ENCODE data around the gene EMID1.
A peak's percentile ranks its signal among the peaks of the same experiment; 100 is the strongest.

The EMID1 gene

DNA sequence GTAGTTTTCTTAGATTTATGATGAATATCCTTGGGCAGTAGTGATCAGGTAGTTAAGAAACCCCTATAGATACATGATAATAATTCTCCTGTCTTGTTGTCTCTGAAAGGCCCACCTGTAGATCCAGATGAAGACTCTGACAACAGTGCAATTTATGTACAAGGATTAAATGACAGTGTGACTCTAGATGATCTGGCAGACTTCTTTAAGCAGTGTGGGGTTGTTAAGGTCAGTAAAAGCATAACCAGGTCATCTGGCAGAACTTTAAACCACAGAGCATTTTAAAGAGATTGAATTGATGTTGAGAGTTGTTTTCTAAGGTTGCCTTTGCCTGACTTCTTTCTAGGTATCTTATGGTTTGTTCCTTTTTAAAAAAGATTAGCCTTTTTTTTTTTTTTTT is 86.7 kb downstream of the EMID1 start:
- no peak for DNase-seq (ENCODE audit: low spot score)

GRCh38 chr22:29298641-29299040 is 92.9 kb downstream of the EMID1 start:
- DNase-seq (ENCODE audit: low spot score) = no peak

DNA sequence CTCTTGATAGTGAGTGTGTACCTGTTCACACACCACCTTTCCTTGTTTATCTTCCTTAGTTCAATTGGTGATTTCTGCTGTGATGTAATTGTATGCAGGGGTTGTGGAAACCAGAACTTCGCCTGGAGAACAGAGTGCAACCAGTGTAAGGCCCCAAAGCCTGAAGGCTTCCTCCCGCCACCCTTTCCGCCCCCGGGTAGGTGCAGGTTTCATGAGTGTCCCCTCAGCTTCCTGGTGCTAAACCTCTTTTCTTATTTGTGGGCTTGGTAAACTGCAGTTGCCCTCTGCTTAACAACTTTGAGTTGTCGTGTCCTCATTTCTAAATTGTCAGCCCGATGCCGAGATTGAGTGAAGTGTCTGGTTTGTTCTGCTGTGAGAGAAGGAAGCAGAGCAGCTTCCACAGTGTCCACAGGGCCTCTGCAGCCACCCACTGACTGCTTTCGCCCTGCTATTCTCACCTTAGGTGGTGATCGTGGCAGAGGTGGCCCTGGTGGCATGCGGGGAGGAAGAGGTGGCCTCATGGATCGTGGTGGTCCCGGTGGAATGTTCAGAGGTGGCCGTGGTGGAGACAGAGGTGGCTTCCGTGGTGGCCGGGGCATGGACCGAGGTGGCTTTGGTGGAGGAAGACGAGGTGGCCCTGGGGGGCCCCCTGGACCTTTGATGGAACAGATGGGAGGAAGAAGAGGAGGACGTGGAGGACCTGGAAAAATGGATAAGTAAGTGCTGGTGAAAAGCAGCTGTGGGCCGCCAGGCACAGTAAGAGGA is 93.6 kb downstream of the EMID1 start:
- DNase-seq (ENCODE audit: low spot score) = no peak

GRCh38 chr22:29300467-29300806 is 94.7 kb downstream of the EMID1 start:
- DNase-seq (ENCODE audit: low spot score) = no peak

- DNase-seq (ENCODE audit: low spot score) = no peak
Measured at GRCh38 chr22:29300807-29301601, 95.3 kb downstream of the EMID1 start.

DNA sequence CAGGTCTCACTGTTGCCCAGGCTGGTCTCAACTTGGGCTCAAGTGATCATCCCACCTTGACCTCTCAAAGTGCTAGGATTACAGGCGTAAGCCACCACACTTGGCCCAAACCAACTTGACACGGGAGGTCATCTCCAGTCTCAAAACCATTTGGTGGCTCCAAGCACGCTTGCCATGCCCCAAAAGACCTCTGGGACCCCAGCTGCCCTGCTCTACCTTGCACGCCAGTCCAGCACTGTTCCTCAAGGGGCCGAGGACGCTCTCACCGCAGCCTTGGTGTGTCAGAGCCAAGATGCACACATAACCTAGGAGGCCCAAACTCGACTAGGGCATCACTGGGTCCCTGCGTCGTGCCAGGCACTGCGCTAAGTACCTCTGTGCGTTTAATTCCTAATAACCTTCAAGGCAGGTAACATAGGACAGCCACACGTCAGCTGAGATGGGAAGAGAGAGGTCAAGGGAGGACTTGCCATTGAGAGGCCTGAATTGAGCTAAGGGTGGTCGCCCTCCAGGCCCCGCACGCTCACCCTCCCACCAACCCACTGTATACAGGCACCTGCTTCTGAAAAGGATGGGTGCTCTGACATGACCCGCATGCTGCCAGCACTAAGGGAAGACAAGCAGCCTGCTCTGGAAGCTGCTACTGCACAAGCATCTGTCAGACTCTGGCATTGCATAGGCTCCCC is 96.2 kb downstream of the EMID1 start:
- no peak for DNase-seq (ENCODE audit: low spot score)

- no peak for DNase-seq (ENCODE audit: low spot score)
Measured at GRCh38 chr22:29302402-29302680, 96.6 kb downstream of the EMID1 start.

DNA sequence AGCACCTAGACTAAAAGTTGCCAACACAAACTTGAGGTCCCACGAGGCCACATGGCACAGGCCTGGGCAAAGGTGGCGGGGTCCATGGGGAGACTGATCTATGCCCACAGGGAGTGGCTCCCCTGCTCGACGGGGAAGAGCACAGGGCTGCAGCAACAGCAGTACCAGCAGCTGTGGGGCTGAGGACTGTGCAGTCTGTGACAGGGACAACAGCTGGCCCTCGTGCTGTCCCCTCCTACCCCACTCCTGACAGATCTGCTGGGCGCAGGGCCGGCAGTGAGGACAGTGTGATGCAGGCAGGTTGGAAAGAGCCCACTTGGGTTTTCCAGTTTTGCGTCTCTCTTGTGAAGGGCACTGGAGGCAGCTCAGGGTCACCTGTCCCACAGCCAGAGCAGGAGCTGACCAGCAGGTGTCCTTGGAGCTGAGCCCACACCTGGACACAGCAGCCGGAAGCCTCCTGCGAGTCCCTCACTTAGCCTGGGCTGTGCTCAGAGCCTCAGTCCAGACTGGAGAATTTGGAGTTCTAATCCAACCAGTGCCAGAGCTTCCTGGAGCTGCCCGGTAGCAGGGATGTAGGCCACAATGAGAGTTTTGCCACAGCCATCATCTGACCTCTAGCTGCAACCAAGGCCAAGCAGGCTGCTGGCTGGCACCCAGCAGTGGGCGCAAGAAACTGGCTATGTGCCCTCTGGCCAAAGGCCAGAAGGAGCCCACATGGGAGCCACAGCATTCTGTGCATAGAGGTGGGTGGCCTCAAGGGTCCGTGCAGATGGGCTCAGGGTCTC is 97.2 kb downstream of the EMID1 start:
- no peak for DNase-seq (ENCODE audit: low spot score)

DNA sequence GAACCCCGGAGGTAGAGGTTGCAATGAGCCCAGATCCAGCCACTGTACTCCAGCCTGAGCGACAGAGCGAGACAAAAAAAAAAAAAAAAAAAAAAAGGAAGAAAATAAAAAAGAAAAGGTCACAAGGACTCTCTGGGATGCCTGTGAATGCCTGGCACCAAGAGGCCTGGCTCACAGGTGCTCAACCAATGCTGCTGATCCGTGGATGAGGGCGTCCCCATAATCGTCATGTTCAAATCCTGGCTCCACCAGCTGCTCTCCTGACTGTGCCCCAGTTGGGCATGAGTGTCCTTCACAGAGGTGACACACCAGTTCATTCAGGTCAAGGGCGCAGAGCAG is 100.1 kb downstream of the EMID1 start:
- no peak for DNase-seq (ENCODE audit: low spot score)

DNA sequence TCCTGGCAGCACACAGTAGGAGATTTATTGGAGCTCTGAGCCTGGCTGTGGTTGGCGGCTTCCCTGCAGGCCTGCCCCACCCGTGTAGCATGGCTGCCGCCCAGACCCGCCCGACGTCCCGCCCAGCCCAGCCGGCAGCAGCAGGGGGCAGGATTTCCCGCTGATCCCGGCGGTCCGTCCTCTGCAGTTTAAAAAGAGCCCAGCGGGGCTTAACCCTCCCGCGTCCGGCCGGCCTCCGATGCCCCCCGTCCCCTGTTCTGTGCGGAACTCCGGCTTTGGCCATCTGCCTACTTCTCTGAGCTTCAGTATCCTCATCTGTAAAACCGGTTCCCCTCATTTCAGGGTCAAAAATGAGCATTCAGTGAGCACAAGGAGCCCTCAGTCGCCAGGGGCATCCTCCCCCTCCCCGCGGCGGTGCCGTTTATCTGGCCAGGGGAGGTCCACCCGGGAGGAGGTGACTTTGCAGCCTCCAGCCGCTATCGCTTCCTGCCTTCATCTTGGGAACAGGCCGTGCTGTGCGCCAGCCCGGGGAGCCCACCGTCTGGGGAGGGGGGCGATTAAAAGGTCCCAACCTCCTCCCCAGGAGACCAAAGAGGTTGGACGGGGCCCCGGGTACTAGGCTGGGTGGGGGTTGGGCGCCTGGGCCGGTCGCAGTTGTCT is 100.6 kb downstream of the EMID1 start, which contains the start of gene GAS2L1:
Gene GAS2L1, plus strand, starts transcription at position 476 of the 660 bp plus-strand sequence. CDS start 1,456 bp downstream, outside the sequence.
- peak; percentile 97 for DNase-seq (ENCODE audit: low spot score)

DNA sequence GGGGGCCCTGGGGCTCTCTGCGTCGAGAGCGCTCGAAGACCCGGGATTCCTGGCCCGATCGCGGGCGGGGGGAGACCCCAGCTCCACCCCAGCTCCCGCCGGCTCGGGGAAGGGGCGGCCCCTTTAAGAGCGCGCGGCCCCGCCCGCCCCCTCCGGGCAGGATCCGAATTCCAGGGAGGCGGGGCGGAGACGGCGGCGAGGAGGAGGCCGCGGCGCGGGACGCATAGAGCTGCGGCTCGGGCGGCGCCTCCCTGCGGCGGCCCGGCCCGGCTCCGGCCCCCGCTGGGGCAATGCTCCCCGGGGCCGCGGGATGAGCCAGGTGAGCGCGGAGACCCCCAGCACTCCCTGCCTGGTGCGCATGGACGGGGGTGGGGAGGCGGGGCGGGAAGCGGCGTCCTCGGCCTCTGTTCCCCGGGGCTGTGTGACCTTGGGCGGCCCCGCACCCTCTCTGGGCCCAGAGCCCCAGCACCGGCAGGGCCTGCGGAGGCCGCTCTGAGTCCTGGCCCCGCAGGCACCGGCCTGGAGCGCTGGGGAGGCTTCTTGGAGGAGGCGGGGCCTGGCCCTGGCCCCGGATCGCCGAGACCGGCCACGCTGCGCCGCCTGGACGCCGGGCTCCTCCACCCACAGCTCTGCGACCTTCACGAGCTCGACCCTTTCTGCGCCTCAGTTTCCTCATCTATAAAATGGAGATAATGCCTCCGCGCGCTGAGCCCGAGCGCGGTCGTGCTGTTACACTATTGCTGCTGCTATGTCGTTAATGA is 101.3 kb downstream of the EMID1 start:
- peak; percentile 95 for DNase-seq (ENCODE audit: low spot score)

DNA sequence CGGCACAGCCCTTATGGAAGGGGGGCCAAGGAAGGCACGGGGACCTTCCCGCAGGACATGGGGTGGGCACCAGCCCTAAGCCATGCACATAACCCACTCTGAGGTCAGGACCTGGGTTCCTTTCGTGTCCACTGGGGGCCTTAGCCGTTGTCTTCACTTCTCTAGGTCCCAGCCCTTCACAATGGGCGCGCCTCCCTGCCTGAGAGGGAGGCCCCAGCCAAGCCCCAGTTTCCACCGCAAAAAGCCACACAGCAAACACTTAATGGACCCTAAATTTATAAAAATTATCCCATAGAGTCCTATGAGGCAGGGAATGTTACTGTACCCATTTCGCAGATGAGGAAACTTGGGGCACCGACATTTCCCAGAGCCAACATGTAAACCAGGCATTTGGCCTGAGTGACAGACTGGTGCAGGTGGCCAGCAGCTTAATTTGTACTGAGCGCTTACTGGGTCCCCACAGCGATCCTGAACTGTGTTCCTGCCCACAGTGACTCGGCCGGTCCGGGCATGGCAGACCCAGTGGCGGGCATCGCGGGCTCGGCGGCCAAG is 102.0 kb downstream of the EMID1 start:
- DNase-seq (ENCODE audit: low spot score) = peak; percentile 46

GRCh38 chr22:29308148-29308790 is 102.6 kb downstream of the EMID1 start:
- DNase-seq (ENCODE audit: low spot score) = no peak

- DNase-seq (ENCODE audit: low spot score) = peak; percentile 79
Measured at GRCh38 chr22:29308791-29309262, 103.1 kb downstream of the EMID1 start.
